GM13977 (cell line): ENCODE data around the gene AMPD3.

Experiments used
- DNase-seq: peaks from one replicate; pipeline ENCODE4 v3.0.0; 2012; ENCODE audit warnings: low spot score
- CTCF ChIP-seq: IDR thresholded peaks from 2 replicates; pipeline ENCODE4 v1.5.1; 2012; ENCODE audit warnings: mild to moderate bottlenecking, control low read depth; ENCODE audit not compliant: insufficient read depth; ENCODE audit errors: extremely low read depth, missing control alignments
- in situ Hi-C: fragments of 300-500 bp; cut with MboI; formaldehyde crosslinking; loops from one replicate; pipeline ENCODE4 v1.12.0; 2022; ENCODE audit warnings: low sequenced_read_pairs, low pct_unique_long_range_greater_than_20kb, mixed read lengths, inconsistent platforms; ENCODE audit not compliant: unreplicated experiment

AMPD3 gene

DNA sequence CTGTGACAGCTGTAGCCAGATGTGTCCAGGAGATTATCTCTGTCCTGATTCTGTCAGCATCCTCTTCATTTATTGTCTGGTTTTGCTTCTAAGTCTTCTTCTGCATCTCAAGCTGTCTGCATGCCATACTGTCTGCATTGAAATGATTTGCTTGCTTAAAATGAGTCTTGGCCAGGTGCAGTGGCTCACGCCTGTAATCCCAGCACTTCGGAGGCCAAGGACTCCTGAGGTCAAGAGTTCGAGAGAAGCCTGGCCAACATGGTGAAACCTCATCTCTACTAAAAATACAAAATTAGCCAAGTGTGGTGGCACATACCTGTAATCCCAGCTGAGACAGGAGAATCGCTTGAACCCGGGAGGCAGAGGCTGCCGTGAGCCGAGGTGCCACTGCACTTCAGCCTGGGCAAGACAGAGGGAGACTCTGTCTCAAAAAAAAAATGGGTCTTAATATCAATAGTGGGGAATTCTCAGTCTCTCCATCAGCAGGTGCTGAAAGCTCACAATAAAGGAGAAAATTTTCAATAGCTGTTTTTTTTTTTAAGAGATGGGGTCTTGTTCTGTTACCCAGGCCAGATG is 39.2 kb upstream of the AMPD3 start:
- TF ChIP-seq CTCF: peak; percentile 21
- in situ Hi-C loops: no loop called here

DNA sequence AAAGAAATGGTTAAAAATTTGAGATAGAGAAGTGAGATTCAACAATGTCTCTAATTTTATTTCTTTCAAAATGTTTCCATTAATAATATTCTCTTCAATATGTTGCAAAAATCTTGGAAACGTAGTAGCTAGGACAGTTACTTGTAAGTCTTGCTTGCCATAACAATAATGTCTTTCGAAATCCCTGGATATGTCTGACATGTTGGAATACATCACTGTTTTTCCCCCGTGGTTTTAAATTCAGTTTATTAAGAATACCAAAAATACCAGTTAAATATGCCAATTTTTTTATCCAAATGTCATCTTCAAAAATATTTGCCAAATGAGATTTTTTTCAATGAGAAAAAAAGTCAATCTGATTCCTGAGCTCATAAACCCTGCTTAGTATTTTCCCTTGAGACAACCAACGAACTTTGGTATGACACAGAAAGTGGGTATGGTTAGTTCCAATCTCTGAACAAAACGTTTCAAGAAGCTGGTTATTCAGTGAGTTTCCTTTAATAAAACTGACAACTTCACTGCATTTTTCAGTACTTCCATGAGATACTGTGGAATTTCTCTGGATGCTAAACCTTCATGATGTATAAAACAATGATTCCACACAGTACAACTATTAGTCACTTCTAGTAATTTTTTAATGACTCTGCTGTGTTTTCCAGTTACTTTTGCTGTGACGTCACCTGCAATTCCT is 36.7 kb upstream of the AMPD3 start:
- DNase-seq: no peak
- no peak for TF ChIP-seq CTCF
- in situ Hi-C loops: no loop called here

More for the DNA sequence above, 39.2 kb upstream of the AMPD3 start:
- no peak for DNase-seq

DNA sequence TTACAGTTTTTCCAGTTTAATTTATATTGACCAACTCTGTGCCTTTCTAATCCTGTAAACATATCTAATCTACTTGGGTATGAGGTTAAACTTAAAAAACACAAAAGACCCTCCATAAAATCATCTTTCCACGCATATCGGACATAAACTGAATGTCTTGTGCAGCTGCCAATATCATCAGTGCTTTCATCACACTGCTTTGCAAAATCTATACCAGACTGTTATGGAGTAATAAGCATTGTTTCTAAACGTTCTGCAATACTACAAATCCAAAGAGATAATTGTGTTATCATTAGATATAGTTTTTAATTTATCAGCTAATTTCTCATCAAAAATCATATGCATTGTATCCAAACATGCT is 36.1 kb upstream of the AMPD3 start:
- no peak for TF ChIP-seq CTCF
- DNase-seq: no peak
- in situ Hi-C loops: no loop called here

GRCh38 chr11:10426475-10426874 is 28.6 kb upstream of the AMPD3 start:
- no peak for TF ChIP-seq CTCF

DNA sequence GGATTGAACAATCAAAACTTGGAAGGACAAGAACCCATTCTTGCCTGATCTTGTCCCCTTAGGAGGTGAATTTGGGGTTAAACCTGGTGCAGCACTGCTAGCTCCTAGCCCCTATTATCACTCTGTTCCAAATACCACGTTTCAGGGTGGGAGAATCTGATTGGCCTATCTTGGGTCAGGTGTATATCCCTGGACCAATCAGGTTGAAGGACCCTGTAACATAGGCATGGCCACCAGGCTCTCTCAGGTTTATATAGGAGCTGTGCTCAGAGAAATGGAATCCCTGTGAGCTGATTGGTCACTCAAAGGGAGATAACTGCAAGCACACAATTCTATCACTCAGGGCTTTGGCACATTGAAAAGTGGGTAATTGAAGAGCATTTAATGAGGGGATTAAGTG is 26.6 kb upstream of the AMPD3 start:
- no peak for TF ChIP-seq CTCF
- in situ Hi-C loops: no loop called here
- DNase-seq: no peak

More at GRCh38 chr11:10426475-10426874, 28.6 kb upstream of the AMPD3 start:
- in situ Hi-C loops: no loop called here
- DNase-seq: no peak

GRCh38 chr11:10429526-10429925 is 25.5 kb upstream of the AMPD3 start:
- no peak for DNase-seq
- TF ChIP-seq CTCF: no peak

More at GRCh38 chr11:10429526-10429925, 25.5 kb upstream of the AMPD3 start:
- in situ Hi-C loops: no loop called here
